GM23248 (cell line): Measurements from ENCODE around the gene STIL.

Experiments used
- EZH2 ChIP-seq: fragments of 200-600 bp; sonication (generic); IDR thresholded peaks from 2 replicates; pipeline ENCODE4 v1.6.1; 2018; ENCODE audit warnings: antibody characterized with exemption, mild to moderate bottlenecking; ENCODE audit not compliant: insufficient read depth, poor library complexity, severe bottlenecking
- EZH2phosphoT487 ChIP-seq: fragments of 200-600 bp; sonication (generic); IDR thresholded peaks from 2 replicates; pipeline ENCODE4 v1.6.1; 2018; ENCODE audit warnings: antibody characterized with exemption, moderate library complexity, mild to moderate bottlenecking, low read depth; ENCODE audit not compliant: insufficient read depth

DNA sequence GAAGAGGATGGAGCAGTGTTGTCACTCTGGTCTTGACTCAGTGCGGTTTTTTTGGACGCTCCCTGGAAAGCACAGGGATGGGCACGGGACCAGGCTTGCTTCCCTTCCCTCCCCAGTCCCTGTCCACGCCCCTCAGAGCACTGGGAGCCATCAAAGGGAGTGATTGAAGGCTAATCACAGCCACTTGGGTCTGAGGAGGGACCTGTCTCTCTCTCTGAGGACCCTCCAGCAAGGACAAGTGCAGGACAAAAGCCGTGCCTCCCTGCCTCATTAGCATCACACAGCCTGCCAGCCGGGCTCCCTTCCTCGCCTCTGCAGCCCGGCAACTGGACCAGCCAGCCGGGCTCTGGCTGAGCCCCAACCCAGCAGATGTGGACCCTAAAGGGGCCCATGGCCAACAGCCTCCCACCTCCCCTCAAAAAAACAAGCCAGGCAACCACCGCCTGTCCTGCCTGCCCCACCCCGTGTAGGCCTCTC lies 105.5 kb downstream of the STIL start:
- TF ChIP-seq EZH2phosphoT487 (no peak), EZH2 (no peak)
